CD4-positive, alpha-beta T cell treated with Interleukin-17A for 1 hour (primary cell): ENCODE data around the gene FTH1.

Experiments used
- DNase-seq: peaks from one replicate; pipeline ENCODE4 v3.0.0-alpha.2; 2020

FTH1 gene

DNA sequence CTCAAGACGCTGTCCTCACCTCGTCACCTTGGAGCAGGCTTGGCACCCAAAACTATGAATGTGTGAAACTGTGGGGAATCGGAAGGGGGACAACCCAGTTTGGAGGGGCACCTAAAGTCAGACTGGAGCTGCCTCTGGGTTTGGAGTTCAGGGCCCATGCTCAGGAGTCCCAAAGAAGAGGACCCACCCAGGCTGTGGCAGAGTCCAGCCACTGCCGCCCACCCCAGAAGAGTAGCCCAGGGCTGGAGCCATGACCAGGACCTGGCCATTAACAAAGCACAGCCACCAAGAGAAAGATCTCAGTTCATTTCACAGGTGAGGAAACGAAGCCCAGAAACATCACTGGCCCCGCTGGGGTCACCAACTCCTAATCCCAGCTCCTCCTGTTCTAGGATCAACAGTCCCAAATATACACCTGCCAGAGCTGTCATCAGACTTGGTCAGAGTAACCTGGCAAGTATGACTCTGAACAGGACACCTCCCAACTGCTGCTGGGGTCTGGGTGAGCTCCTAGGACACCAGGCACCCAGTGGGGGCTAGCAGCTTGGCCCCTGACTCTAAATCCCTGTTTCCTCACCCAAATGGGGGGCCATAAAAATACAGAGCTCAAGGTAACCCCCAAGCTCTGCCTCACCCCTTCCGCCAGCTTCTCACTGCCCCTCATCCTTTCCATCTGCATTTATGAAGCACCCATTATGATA, 52.8 kb downstream of the FTH1 start:
- DNase-seq, result no peak
